VCaP (cell line): ENCODE results near the gene KAZALD1.

ENCODE experiments used
- H3K27ac ChIP-seq: fragments of 450-650 bp; 2 replicates; pipeline ENCODE4 v1.5.1; 2017
- CTCF ChIP-seq: fragments of 450-650 bp; conservative IDR thresholded peaks from 2 replicates; pipeline ENCODE4 v1.5.1; 2017; ENCODE audit warnings: mild to moderate bottlenecking, moderate library complexity

Gene KAZALD1

GRCh38 chr10:101087376-101087775, 25.6 kb downstream of the KAZALD1 start:
- H3K27ac ChIP-seq, result no peak overlapping the region
- TF ChIP-seq CTCF, result no peak

GRCh38 chr10:101087965-101088364, 26.2 kb downstream of the KAZALD1 start:
- no peak overlapping the region for H3K27ac ChIP-seq
- no peak for TF ChIP-seq CTCF

GRCh38 chr10:101089520-101090299, 27.9 kb downstream of the KAZALD1 start:
- no peak overlapping the region; the same call in 1 of the 2 replicates for H3K27ac ChIP-seq
- TF ChIP-seq CTCF, result no peak

GRCh38 chr10:101090597-101090996, 28.8 kb downstream of the KAZALD1 start:
- TF ChIP-seq CTCF, result no peak
- peak overlapping the region; percentile 73 for H3K27ac ChIP-seq

- H3K27ac ChIP-seq, result peak overlapping the region; percentile 73
- no peak for TF ChIP-seq CTCF
Observed at GRCh38 chr10:101091546-101092290, 29.9 kb downstream of the KAZALD1 start.

- peak overlapping the region; percentile 73 for H3K27ac ChIP-seq
- TF ChIP-seq CTCF, result no peak
Observed at GRCh38 chr10:101092881-101093354, 31.1 kb downstream of the KAZALD1 start.

- H3K27ac ChIP-seq, result peak overlapping the region; percentile 73; the same call in 1 of the 2 replicates
- no peak for TF ChIP-seq CTCF
Observed at GRCh38 chr10:101094121-101094879, 32.5 kb downstream of the KAZALD1 start.
